Astrocyte (in vitro differentiated cells and primary cell): ENCODE results near the gene ITGAE. TPM values are rescaled to one million over a fixed set of nuclear protein-coding genes. Genes with fewer than 3 reads are reported as not detected.
"Not testable (repeated sequence)": the region's sequence is repeated elsewhere in the genome, so short reads cannot be mapped to it uniquely, and the experiment has no call there.

ENCODE experiments used
- DNase-seq: peaks from one replicate; pipeline ENCODE4 v3.0.0-alpha.2; 2010; ENCODE audit warnings: low read depth
- FAIRE-seq: peaks from 2 replicates; lab custom pipeline; 2011; peaks lifted over from hg19 to GRCh38; lab: Jason Lieb, UNC
- H2AFZ ChIP-seq: 2 replicates; pipeline ENCODE4 v1.6.0; 2012; ENCODE audit warnings: low read depth, low read length, inconsistent platforms
- H3K27ac ChIP-seq: 2 replicates; pipeline ENCODE4 v1.5.1; 2011; ENCODE audit warnings: low read depth, low read length, inconsistent platforms
- H3K27me3 ChIP-seq: 2 replicates; pipeline ENCODE4 v1.6.0; 2011; ENCODE audit warnings: low read length, inconsistent platforms; ENCODE audit not compliant: insufficient read depth
- H3K36me3 ChIP-seq: 2 replicates; pipeline ENCODE4 v1.5.1; 2011; ENCODE audit warnings: low read length, inconsistent platforms; ENCODE audit not compliant: insufficient read depth
- H3K4me1 ChIP-seq: 2 replicates; pipeline ENCODE4 v1.5.1; 2011; ENCODE audit warnings: low read length, inconsistent platforms; ENCODE audit not compliant: insufficient read depth
- H3K4me2 ChIP-seq: 2 replicates; pipeline ENCODE4 v1.6.0; 2012; ENCODE audit warnings: low read length, inconsistent platforms
- H3K4me3 ChIP-seq: 2 replicates; pipeline ENCODE4 v1.5.1; 2011; ENCODE audit warnings: low read depth, mild to moderate bottlenecking, low read length, inconsistent platforms; ENCODE audit not compliant: insufficient read depth
- H3K79me2 ChIP-seq: 2 replicates; pipeline ENCODE4 v1.6.0; 2012; ENCODE audit warnings: mild to moderate bottlenecking, low read length, inconsistent platforms; ENCODE audit not compliant: insufficient read depth
- H3K9ac ChIP-seq: 2 replicates; pipeline ENCODE4 v1.6.0; 2012; ENCODE audit warnings: mild to moderate bottlenecking, low read length, inconsistent platforms
- H3K9me3 ChIP-seq: 2 replicates; pipeline ENCODE4 v1.5.1; 2012; ENCODE audit warnings: low read depth, mild to moderate bottlenecking, low read length, inconsistent platforms; ENCODE audit not compliant: insufficient read depth
- H4K20me1 ChIP-seq: 2 replicates; pipeline ENCODE4 v1.6.0; 2012; ENCODE audit warnings: low read length, inconsistent platforms; ENCODE audit not compliant: insufficient read depth
- H3K27ac Mint-ChIP-seq: one replicate; pipeline ENCODE4 v1.8.0; 2021; ENCODE audit warnings: mild to moderate bottlenecking, mixed read lengths; ENCODE audit not compliant: unreplicated experiment
- H3K27me3 Mint-ChIP-seq: one replicate; pipeline ENCODE4 v1.8.0; 2021; ENCODE audit warnings: low read depth, mixed read lengths; ENCODE audit not compliant: unreplicated experiment
- H3K36me3 Mint-ChIP-seq: one replicate; pipeline ENCODE4 v1.8.0; 2021; ENCODE audit warnings: low read depth, mixed read lengths; ENCODE audit not compliant: unreplicated experiment
- H3K4me1 Mint-ChIP-seq: one replicate; pipeline ENCODE4 v1.8.0; 2021; ENCODE audit warnings: low read depth, mixed read lengths; ENCODE audit not compliant: unreplicated experiment
- H3K4me3 Mint-ChIP-seq: one replicate; pipeline ENCODE4 v1.8.0; 2021; ENCODE audit warnings: mild to moderate bottlenecking, moderate library complexity, mixed read lengths; ENCODE audit not compliant: unreplicated experiment
- H3K9me3 Mint-ChIP-seq: one replicate; pipeline ENCODE4 v1.8.0; 2021; ENCODE audit warnings: mild to moderate bottlenecking, mixed read lengths; ENCODE audit not compliant: unreplicated experiment
- EZH2 ChIP-seq: IDR thresholded peaks from 2 replicates; pipeline ENCODE4 v1.6.1; 2012; ENCODE audit warnings: mild to moderate bottlenecking, low read length, inconsistent platforms; ENCODE audit not compliant: insufficient read depth
- total RNA-seq: library from RNA; stranded (reverse); gene quantifications from 2 replicates; pipeline ENCODE4 v1.2.1, GENCODE V29; 2021
- TF ChIP-seq, protein P1 (sequence below): IDR thresholded peaks from 2 replicates; pipeline ENCODE4 v1.5.1; 2011; ENCODE audit warnings: low read depth, mild to moderate bottlenecking, inconsistent platforms, low read length, moderate library complexity; ENCODE audit not compliant: insufficient read depth

Gene ITGAE
- total RNA-seq, 1 donor from 2014 or later: 30.9 TPM

- Histone ChIP-seq H3K9me3 (no peaks in the 10 kb centered on the region), H3K36me3 (no peaks in the 10 kb centered on the region), H3K9ac (no peak overlapping the region), H3K79me2 (no peaks in the 10 kb centered on the region), H3K27ac (no peak overlapping the region), H3K4me1 (peaks cover 11% of the 10 kb centered on the region), H3K27me3 (no peaks in the 10 kb centered on the region), H3K4me2 (peak overlapping the region; percentile 94), H2AFZ (peak overlapping the region; percentile 87), H4K20me1 (no peaks in the 10 kb centered on the region), H3K4me3 (no peak overlapping the region)
- peak; percentile 26 for DNase-seq
- H3K27me3 Mint-ChIP-seq: peaks cover 7% of the 10 kb centered on the region
- H3K36me3 Mint-ChIP-seq: peaks cover 3% of the 10 kb centered on the region
- no peak for FAIRE-seq
- TF ChIP-seq, protein P1, sequence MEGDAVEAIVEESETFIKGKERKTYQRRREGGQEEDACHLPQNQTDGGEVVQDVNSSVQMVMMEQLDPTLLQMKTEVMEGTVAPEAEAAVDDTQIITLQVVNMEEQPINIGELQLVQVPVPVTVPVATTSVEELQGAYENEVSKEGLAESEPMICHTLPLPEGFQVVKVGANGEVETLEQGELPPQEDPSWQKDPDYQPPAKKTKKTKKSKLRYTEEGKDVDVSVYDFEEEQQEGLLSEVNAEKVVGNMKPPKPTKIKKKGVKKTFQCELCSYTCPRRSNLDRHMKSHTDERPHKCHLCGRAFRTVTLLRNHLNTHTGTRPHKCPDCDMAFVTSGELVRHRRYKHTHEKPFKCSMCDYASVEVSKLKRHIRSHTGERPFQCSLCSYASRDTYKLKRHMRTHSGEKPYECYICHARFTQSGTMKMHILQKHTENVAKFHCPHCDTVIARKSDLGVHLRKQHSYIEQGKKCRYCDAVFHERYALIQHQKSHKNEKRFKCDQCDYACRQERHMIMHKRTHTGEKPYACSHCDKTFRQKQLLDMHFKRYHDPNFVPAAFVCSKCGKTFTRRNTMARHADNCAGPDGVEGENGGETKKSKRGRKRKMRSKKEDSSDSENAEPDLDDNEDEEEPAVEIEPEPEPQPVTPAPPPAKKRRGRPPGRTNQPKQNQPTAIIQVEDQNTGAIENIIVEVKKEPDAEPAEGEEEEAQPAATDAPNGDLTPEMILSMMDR: no peak
- TF ChIP-seq EZH2: no peak
- H3K27ac Mint-ChIP-seq: no peak overlapping the region
- no peaks in the 10 kb centered on the region for H3K9me3 Mint-ChIP-seq
- H3K4me1 Mint-ChIP-seq: peaks cover 19% of the 10 kb centered on the region
- no peak overlapping the region for H3K4me3 Mint-ChIP-seq
Measured at GRCh38 chr17:3738562-3739295, 62.3 kb downstream of the ITGAE start.

- peaks cover 25% of the 10 kb centered on the region for H3K4me1 ChIP-seq
- TF ChIP-seq EZH2: no peak
- TF ChIP-seq, protein P1: no peak
- no peaks in the 10 kb centered on the region for H3K9me3 ChIP-seq
- no peak overlapping the region for H3K4me3 Mint-ChIP-seq
- no peak overlapping the region for H3K4me3 ChIP-seq
- H3K79me2 ChIP-seq: no peaks in the 10 kb centered on the region
- FAIRE-seq (no peak), DNase-seq (no peak)
- no peak overlapping the region for H3K9ac ChIP-seq
- no peak overlapping the region for H3K27ac ChIP-seq
- H4K20me1 ChIP-seq: no peaks in the 10 kb centered on the region
- H3K27me3 ChIP-seq: no peaks in the 10 kb centered on the region
- no peak overlapping the region for H2AFZ ChIP-seq
- no peak overlapping the region for H3K27ac Mint-ChIP-seq
- peaks cover 5% of the 10 kb centered on the region for H3K27me3 Mint-ChIP-seq
- H3K36me3 ChIP-seq: no peaks in the 10 kb centered on the region
- H3K4me2 ChIP-seq: no peak overlapping the region
- H3K4me1 Mint-ChIP-seq: peaks cover 26% of the 10 kb centered on the region
- H3K9me3 Mint-ChIP-seq: no peaks in the 10 kb centered on the region
- peaks cover 3% of the 10 kb centered on the region for H3K36me3 Mint-ChIP-seq
Measured at GRCh38 chr17:3735515-3735914, 65.5 kb downstream of the ITGAE start.

DNA sequence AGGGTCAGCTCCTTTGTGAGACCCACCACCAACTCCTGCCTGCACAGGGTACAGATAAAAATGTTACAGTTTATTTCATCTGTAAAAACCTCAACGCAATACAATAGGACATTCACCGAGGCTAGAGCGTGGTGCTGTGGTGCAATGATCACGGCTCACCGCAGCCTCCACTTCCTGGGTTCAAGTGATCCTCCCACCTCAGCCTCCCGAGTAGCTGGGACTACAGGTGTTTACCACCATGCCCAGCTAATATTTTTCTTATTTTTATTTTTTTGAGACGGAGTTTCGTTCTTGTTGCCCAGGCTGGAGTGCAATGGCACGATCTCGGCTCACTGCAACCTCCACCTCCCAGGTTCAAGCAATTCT is 66.1 kb downstream of the ITGAE start:
- H3K4me2 ChIP-seq, H3K4me3 ChIP-seq, H3K36me3 Mint-ChIP-seq, H3K36me3 ChIP-seq, H4K20me1 ChIP-seq, H3K27me3 Mint-ChIP-seq, H3K9me3 ChIP-seq, H2AFZ ChIP-seq, H3K4me3 Mint-ChIP-seq, H3K27me3 ChIP-seq, H3K27ac ChIP-seq, H3K79me2 ChIP-seq, H3K9me3 Mint-ChIP-seq, H3K9ac ChIP-seq, FAIRE-seq, H3K27ac Mint-ChIP-seq, DNase-seq: not testable (repeated sequence)
- H3K4me1 Mint-ChIP-seq: peaks cover 28% of the 10 kb centered on the region
- H3K4me1 ChIP-seq: peaks cover 26% of the 10 kb centered on the region
